Fibroblast of skin of abdomen (primary cell): ENCODE data around the gene LUC7L2. TPM values are rescaled to one million over a fixed set of nuclear protein-coding genes. Genes with fewer than 3 reads are reported as not detected.
"Not testable (repeated sequence)": the region's sequence is repeated elsewhere in the genome, so short reads cannot be mapped to it uniquely, and the experiment has no call there.

Experiments used
- DNase-seq: peaks from one replicate; pipeline ENCODE4 v3.0.0-alpha.2; 2013
- polyA plus RNA-seq, 2 experiments: library from polyadenylated mRNA; unstranded; fragments of 120-200 nt; gene quantifications; one replicate each; pipeline ENCODE4 v1.2.1, GENCODE V29; 2013; ENCODE audit not compliant: insufficient read length in 2 of 2

Gene LUC7L2
- polyA plus RNA-seq (2013, experiment 1 of 2; ENCODE audit: insufficient read length): 57.0 TPM
- 49.5 TPM for polyA plus RNA-seq (2013, experiment 2 of 2; ENCODE audit: insufficient read length)

GRCh38 chr7:139359366-139360209 is at the start of gene LUC7L2:
Gene LUC7L2 (plus strand): TSS chr7:139359894. CDS start chr7:139360262, 368 bp downstream.
- DNase-seq: peak; percentile 99

- no peak for DNase-seq
These were observed 41.7 kb upstream of the LUC7L2 start for GRCh38 chr7:139317939-139318505.

GRCh38 chr7:139321071-139321745 is 38.5 kb upstream of the LUC7L2 start:
- DNase-seq: peak; percentile 18

GRCh38 chr7:139324709-139325108 is 35.0 kb upstream of the LUC7L2 start:
- DNase-seq: not testable (repeated sequence)

GRCh38 chr7:139328375-139328774 is 31.3 kb upstream of the LUC7L2 start:
- peak; percentile 82 for DNase-seq

GRCh38 chr7:139329119-139329518 is 30.6 kb upstream of the LUC7L2 start:
- no peak for DNase-seq

GRCh38 chr7:139330333-139331030 is 29.2 kb upstream of the LUC7L2 start:
- no peak for DNase-seq

- no peak for DNase-seq
These were observed 26.9 kb upstream of the LUC7L2 start for GRCh38 chr7:139332697-139333359.

- DNase-seq: not testable (repeated sequence)
These were observed 26.3 kb upstream of the LUC7L2 start for GRCh38 chr7:139333443-139333842.

GRCh38 chr7:139334399-139335150 is 25.1 kb upstream of the LUC7L2 start:
- no peak for DNase-seq

- DNase-seq: no peak
These were observed 20.7 kb upstream of the LUC7L2 start for GRCh38 chr7:139339025-139339424.

- DNase-seq: no peak
These were observed 20.0 kb upstream of the LUC7L2 start for GRCh38 chr7:139339698-139340036.

- DNase-seq: peak; percentile 100
These were observed 19.5 kb upstream of the LUC7L2 start for GRCh38 chr7:139340037-139340807.

- no peak for DNase-seq
These were observed 19.0 kb upstream of the LUC7L2 start for GRCh38 chr7:139340808-139341057.

- peak; percentile 93 for DNase-seq
These were observed 18.5 kb upstream of the LUC7L2 start, which contains the start of gene FMC1 for GRCh38 chr7:139341058-139341775. Gene FMC1 (plus strand): TSS chr7:139341337. CDS start chr7:139341385, 48 bp downstream.

GRCh38 chr7:139341776-139342226 is 17.9 kb upstream of the LUC7L2 start:
- no peak for DNase-seq

GRCh38 chr7:139345042-139345441 is 14.7 kb upstream of the LUC7L2 start:
- no peak for DNase-seq

GRCh38 chr7:139351027-139351426 is 8.7 kb upstream of the LUC7L2 start:
- no peak for DNase-seq

- no peak for DNase-seq
These were observed 5.0 kb upstream of the LUC7L2 start for GRCh38 chr7:139354729-139355128.

GRCh38 chr7:139355320-139355719 is 4.4 kb upstream of the LUC7L2 start:
- no peak for DNase-seq
